ENCODE measurements around the gene DENND1B. TPM values are rescaled to one million over a fixed set of nuclear protein-coding genes. Genes with fewer than 3 reads are reported as not detected.

Gene DENND1B
- total RNA-seq, 1 experiment from 2014 or later, result 1.9 TPM

GRCh38 chr1:197519741-197520334 lies 255.4 kb downstream of the DENND1B start:
- intact Hi-C loops (cut with micrococcal nuclease; ENCODE audit: unreplicated experiment), result loop anchor here (2.0 to 10.0 kb wide), 5 partner anchors 55 to 1167 kb away; no protein-coding TSS in a partner anchor
- Histone ChIP-seq H3K27ac (ENCODE audit: low read depth, low read length, poor library complexity, severe bottlenecking) (no peak overlapping the region), H3K4me1 (ENCODE audit: insufficient read depth, low read length, poor library complexity, severe bottlenecking) (no peaks in the 10 kb centered on the region), H3K9me3 (ENCODE audit: low read depth, low read length, poor library complexity, severe bottlenecking) (no peaks in the 10 kb centered on the region), H3K4me3 (ENCODE audit: low read depth, low read length, poor library complexity, severe bottlenecking) (no peak overlapping the region), H3K27me3 (replicated peaks; ENCODE audit: insufficient read depth, low read depth, low read length, poor library complexity) (no peaks in the 10 kb centered on the region), H3K36me3 (ENCODE audit: insufficient read depth, low read length, poor library complexity, severe bottlenecking) (no peaks in the 10 kb centered on the region)
- CTCF ChIA-PET, result interaction anchor here (0.6 kb wide), 1 partner anchor 1166 kb away, joined by 4 read pairs; no protein-coding TSS in a partner anchor
- BruUV-seq (replicated peaks), result no TSS peak
- POLR2A ChIA-PET (ENCODE audit: low non-redundant PET), result no interaction called here
- DNase-seq (ENCODE audit: low spot score), result peak; percentile 38
- TF ChIP-seq EZH2 (IDR thresholded peaks at IDR 0.05; ENCODE audit: borderline replicate concordance, low read depth, low read length, poor library complexity, severe bottlenecking) (no peak), CTCF (conservative IDR thresholded peaks at IDR 0.05; ENCODE audit: low read depth, low read length) (peak; percentile 61)

GRCh38 chr1:197515421-197515820 lies 259.9 kb downstream of the DENND1B start:
- H3K27ac ChIP-seq (ENCODE audit: low read depth, low read length, poor library complexity, severe bottlenecking), result no peak overlapping the region
- no peaks in the 10 kb centered on the region for H3K36me3 ChIP-seq (ENCODE audit: insufficient read depth, low read length, poor library complexity, severe bottlenecking)
- H3K27me3 ChIP-seq (replicated peaks; ENCODE audit: insufficient read depth, low read depth, low read length, poor library complexity), result no peaks in the 10 kb centered on the region
- intact Hi-C loops (cut with micrococcal nuclease; ENCODE audit: unreplicated experiment), result loop anchor here (5.0 to 10.0 kb wide), 2 partner anchors 59 to 113 kb away; no protein-coding TSS in a partner anchor
- TF ChIP-seq EZH2 (IDR thresholded peaks at IDR 0.05; ENCODE audit: borderline replicate concordance, low read depth, low read length, poor library complexity, severe bottlenecking) (no peak), CTCF (conservative IDR thresholded peaks at IDR 0.05; ENCODE audit: low read depth, low read length) (no peak)
- CTCF ChIA-PET, result no interaction called here
- H3K4me1 ChIP-seq (ENCODE audit: insufficient read depth, low read length, poor library complexity, severe bottlenecking), result no peaks in the 10 kb centered on the region
- H3K4me3 ChIP-seq (ENCODE audit: low read depth, low read length, poor library complexity, severe bottlenecking), result no peak overlapping the region
- DNase-seq (ENCODE audit: low spot score), result no peak
- BruUV-seq (replicated peaks), result no TSS peak
- H3K9me3 ChIP-seq (ENCODE audit: low read depth, low read length, poor library complexity, severe bottlenecking), result no peaks in the 10 kb centered on the region
- POLR2A ChIA-PET (ENCODE audit: low non-redundant PET), result no interaction called here

- DNase-seq (ENCODE audit: low spot score), result no peak
- ChIA-PET CTCF (no interaction called here), POLR2A (ENCODE audit: low non-redundant PET) (no interaction called here)
- intact Hi-C loops (cut with micrococcal nuclease; ENCODE audit: unreplicated experiment), result loop anchor here (10.0 kb wide), 1 partner anchor 64 kb away; no protein-coding TSS in a partner anchor
- H3K36me3 ChIP-seq (ENCODE audit: insufficient read depth, low read length, poor library complexity, severe bottlenecking), result no peaks in the 10 kb centered on the region
- no peak overlapping the region for H3K4me3 ChIP-seq (ENCODE audit: low read depth, low read length, poor library complexity, severe bottlenecking)
- no peaks in the 10 kb centered on the region for H3K27me3 ChIP-seq (replicated peaks; ENCODE audit: insufficient read depth, low read depth, low read length, poor library complexity)
- H3K27ac ChIP-seq (ENCODE audit: low read depth, low read length, poor library complexity, severe bottlenecking), result no peak overlapping the region
- TF ChIP-seq CTCF (conservative IDR thresholded peaks at IDR 0.05; ENCODE audit: low read depth, low read length) (no peak), EZH2 (IDR thresholded peaks at IDR 0.05; ENCODE audit: borderline replicate concordance, low read depth, low read length, poor library complexity, severe bottlenecking) (no peak)
- BruUV-seq (replicated peaks), result no TSS peak
- no peaks in the 10 kb centered on the region for H3K4me1 ChIP-seq (ENCODE audit: insufficient read depth, low read length, poor library complexity, severe bottlenecking)
- no peaks in the 10 kb centered on the region for H3K9me3 ChIP-seq (ENCODE audit: low read depth, low read length, poor library complexity, severe bottlenecking)
Measured at GRCh38 chr1:197510691-197511378, 264.4 kb downstream of the DENND1B start.
